ENCODE data around the gene GSTT2.
"Not testable (repeated sequence)": the region's sequence is repeated elsewhere in the genome, so short reads cannot be mapped to it uniquely, and the experiment has no call there.

DNA sequence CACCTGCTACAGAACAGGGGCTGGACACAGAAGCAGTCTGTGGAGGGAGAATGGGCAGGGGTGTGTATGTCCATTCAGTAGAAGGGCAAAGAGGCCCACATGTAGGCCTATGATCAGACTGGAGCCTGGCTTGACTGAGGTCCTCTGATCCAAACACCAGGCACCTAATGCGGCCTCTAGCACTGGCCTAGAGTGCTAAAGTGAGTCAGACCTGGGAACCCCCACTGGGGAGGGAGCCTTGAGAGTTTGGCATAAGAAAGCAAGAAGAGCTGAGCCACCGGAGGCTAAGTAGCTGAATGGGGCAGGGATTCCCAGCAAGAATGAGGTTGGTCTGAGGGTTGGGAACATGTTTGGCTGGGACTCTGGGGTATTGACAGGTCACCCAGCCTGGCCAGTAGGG lies 28.6 kb upstream of the GSTT2 start:
- TF ChIP-seq POLR2A (IDR thresholded peaks at IDR 0.05; ENCODE audit: low read depth, low read length); EZH2 (IDR thresholded peaks at IDR 0.05; ENCODE audit: borderline replicate concordance, low read depth, low read length, severe bottlenecking): not testable (repeated sequence)
- TF ChIP-seq, protein P1, sequence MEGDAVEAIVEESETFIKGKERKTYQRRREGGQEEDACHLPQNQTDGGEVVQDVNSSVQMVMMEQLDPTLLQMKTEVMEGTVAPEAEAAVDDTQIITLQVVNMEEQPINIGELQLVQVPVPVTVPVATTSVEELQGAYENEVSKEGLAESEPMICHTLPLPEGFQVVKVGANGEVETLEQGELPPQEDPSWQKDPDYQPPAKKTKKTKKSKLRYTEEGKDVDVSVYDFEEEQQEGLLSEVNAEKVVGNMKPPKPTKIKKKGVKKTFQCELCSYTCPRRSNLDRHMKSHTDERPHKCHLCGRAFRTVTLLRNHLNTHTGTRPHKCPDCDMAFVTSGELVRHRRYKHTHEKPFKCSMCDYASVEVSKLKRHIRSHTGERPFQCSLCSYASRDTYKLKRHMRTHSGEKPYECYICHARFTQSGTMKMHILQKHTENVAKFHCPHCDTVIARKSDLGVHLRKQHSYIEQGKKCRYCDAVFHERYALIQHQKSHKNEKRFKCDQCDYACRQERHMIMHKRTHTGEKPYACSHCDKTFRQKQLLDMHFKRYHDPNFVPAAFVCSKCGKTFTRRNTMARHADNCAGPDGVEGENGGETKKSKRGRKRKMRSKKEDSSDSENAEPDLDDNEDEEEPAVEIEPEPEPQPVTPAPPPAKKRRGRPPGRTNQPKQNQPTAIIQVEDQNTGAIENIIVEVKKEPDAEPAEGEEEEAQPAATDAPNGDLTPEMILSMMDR (IDR thresholded peaks at IDR 0.05; ENCODE audit: extremely low read depth in 1 of 2, insufficient read depth in 1 of 2, low read depth in 1 of 2, low read length in 2 of 2), result not testable (repeated sequence)
- TF ChIP-seq, protein P2, sequence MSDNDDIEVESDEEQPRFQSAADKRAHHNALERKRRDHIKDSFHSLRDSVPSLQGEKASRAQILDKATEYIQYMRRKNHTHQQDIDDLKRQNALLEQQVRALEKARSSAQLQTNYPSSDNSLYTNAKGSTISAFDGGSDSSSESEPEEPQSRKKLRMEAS (IDR thresholded peaks at IDR 0.05; ENCODE audit: insufficient read depth, insufficient read length), result not testable (repeated sequence)

All from endothelial cell of umbilical vein (primary cell).